Astrocyte (in vitro differentiated cells and primary cell): Measurements from ENCODE around the gene CALM3.

Experiments
- CTCF ChIP-seq: IDR thresholded peaks from 2 replicates; pipeline ENCODE4 v1.5.1; 2011; ENCODE audit warnings: low read depth, mild to moderate bottlenecking, inconsistent platforms, low read length, moderate library complexity; ENCODE audit not compliant: insufficient read depth
- EZH2 ChIP-seq: IDR thresholded peaks from 2 replicates; pipeline ENCODE4 v1.6.1; 2012; ENCODE audit warnings: mild to moderate bottlenecking, low read length, inconsistent platforms; ENCODE audit not compliant: insufficient read depth

GRCh38 chr19:46578450-46578849 is 22.7 kb upstream of the CALM3 start:
- TF ChIP-seq CTCF = no peak
- TF ChIP-seq EZH2 = no peak
